HG03575 (cell line): ENCODE results near the gene IL17RD.

Experiments used
- ATAC-seq: cut with Tn5 transposase; IDR thresholded peaks from one replicate; pipeline ENCODE4 v1.9.1; 2021; ENCODE audit not compliant: unreplicated experiment, insufficient number of reproducible peaks, low FRiP score; ENCODE audit errors: extremely low read depth

Gene IL17RD

GRCh38 chr3:57079474-57079831 is 85.7 kb downstream of the IL17RD start:
- ATAC-seq = no peak

GRCh38 chr3:57078635-57079473 is 86.3 kb downstream of the IL17RD start:
- no peak for ATAC-seq

GRCh38 chr3:57078344-57078634 is 86.9 kb downstream of the IL17RD start:
- ATAC-seq = no peak

GRCh38 chr3:57077630-57078343 is 87.4 kb downstream of the IL17RD start:
- ATAC-seq = no peak

GRCh38 chr3:57076422-57076951 is 88.7 kb downstream of the IL17RD start:
- ATAC-seq = no peak

- no peak for ATAC-seq
Measured at GRCh38 chr3:57074135-57074534, 91.0 kb downstream of the IL17RD start.

- ATAC-seq = no peak
Measured at GRCh38 chr3:57073628-57074027, 91.5 kb downstream of the IL17RD start.

- ATAC-seq = no peak
Measured at GRCh38 chr3:57069503-57069902, 95.7 kb downstream of the IL17RD start.

GRCh38 chr3:57068437-57069089 is 96.6 kb downstream of the IL17RD start:
- peak; percentile 98 for ATAC-seq

GRCh38 chr3:57066471-57066870 is 98.7 kb downstream of the IL17RD start:
- ATAC-seq = no peak

- ATAC-seq = no peak
Measured at GRCh38 chr3:57065588-57065987, 99.6 kb downstream of the IL17RD start.

- no peak for ATAC-seq
Measured at GRCh38 chr3:57064572-57064971, 100.6 kb downstream of the IL17RD start.

GRCh38 chr3:57064001-57064400 is 101.2 kb downstream of the IL17RD start:
- no peak for ATAC-seq

- no peak for ATAC-seq
Measured at GRCh38 chr3:57063032-57063431, 102.1 kb downstream of the IL17RD start.

GRCh38 chr3:57062101-57062631 is 103.0 kb downstream of the IL17RD start:
- no peak for ATAC-seq

- ATAC-seq = no peak
Measured at GRCh38 chr3:57061556-57061955, 103.6 kb downstream of the IL17RD start.

- no peak for ATAC-seq
Measured at GRCh38 chr3:57060089-57060821, 104.9 kb downstream of the IL17RD start, which contains the start of gene SPATA12. TSS of gene SPATA12 (plus strand) at chr3:57060664. CDS start at chr3:57073695, 13,031 bp downstream.

GRCh38 chr3:57059411-57059810 is 105.7 kb downstream of the IL17RD start:
- ATAC-seq = no peak

- no peak for ATAC-seq
Measured at GRCh38 chr3:57057351-57057750, 107.8 kb downstream of the IL17RD start.
